DOHH2 (cell line): ENCODE data around the gene LRRC63.

Experiments
- H3F3A ChIP-seq: fragments of 200-600 bp; sonication (generic), shearing (Covaris generic); 2 replicates; pipeline ENCODE4 v1.6.0; 2016; ENCODE audit warnings: antibody characterized with exemption, mild to moderate bottlenecking; ENCODE audit not compliant: control insufficient read depth, insufficient read depth
- H3K27ac ChIP-seq: fragments of 200-600 bp; sonication (generic); 2 replicates; pipeline ENCODE4 v1.5.1; 2014; ENCODE audit warnings: low read depth, mild to moderate bottlenecking, low read length, moderate library complexity
- H3K27me3 ChIP-seq: fragments of 200-600 bp; sonication (generic); 2 replicates; pipeline ENCODE4 v1.6.1; 2014; ENCODE audit warnings: mild to moderate bottlenecking, low read length, mixed read lengths; ENCODE audit not compliant: control insufficient read depth
- H3K36me3 ChIP-seq: fragments of 200-600 bp; sonication (generic); 2 replicates; pipeline ENCODE4 v1.6.1; 2014; ENCODE audit warnings: mild to moderate bottlenecking, low read length, moderate library complexity, mixed read lengths; ENCODE audit not compliant: control insufficient read depth
- H3K4me1 ChIP-seq: fragments of 200-600 bp; sonication (generic); 2 replicates; pipeline ENCODE4 v1.6.1; 2014; ENCODE audit warnings: mild to moderate bottlenecking, low read length, mixed read lengths; ENCODE audit not compliant: control insufficient read depth
- H3K4me2 ChIP-seq: fragments of 200-600 bp; sonication (generic); 2 replicates; pipeline ENCODE4 v1.6.0; 2014; ENCODE audit warnings: mild to moderate bottlenecking, low read length, moderate library complexity
- H3K4me3 ChIP-seq: fragments of 200-600 bp; sonication (generic); 2 replicates; pipeline ENCODE4 v1.5.1; 2014; ENCODE audit warnings: mild to moderate bottlenecking, low read length, mixed read lengths
- H3K79me2 ChIP-seq: fragments of 200-600 bp; sonication (generic); 2 replicates; pipeline ENCODE4 v1.6.1; 2014; ENCODE audit warnings: mild to moderate bottlenecking, low read length, mixed read lengths; ENCODE audit not compliant: control insufficient read depth
- H3K9me2 ChIP-seq: fragments of 200-600 bp; sonication (generic); replicated peaks from 2 replicates; pipeline ENCODE4 v1.6.1; 2014; ENCODE audit warnings: mild to moderate bottlenecking, low read length, mixed read lengths; ENCODE audit not compliant: control insufficient read depth
- H3K9me3 ChIP-seq: fragments of 200-600 bp; sonication (generic); 2 replicates; pipeline ENCODE4 v1.6.1; 2014; ENCODE audit warnings: antibody characterized with exemption, low read length, mixed read lengths; ENCODE audit not compliant: control insufficient read depth, insufficient read depth
- H4K20me1 ChIP-seq: fragments of 200-600 bp; sonication (generic); 2 replicates; pipeline ENCODE4 v1.6.0; 2014; ENCODE audit warnings: low read depth, mild to moderate bottlenecking, antibody characterized with exemption, low read length, moderate library complexity; ENCODE audit not compliant: control insufficient read depth, insufficient read depth
- EZH2phosphoT487 ChIP-seq: fragments of 200-600 bp; sonication (generic); IDR thresholded peaks from 2 replicates; pipeline ENCODE4 v1.6.1; 2017; ENCODE audit warnings: borderline replicate concordance, mild to moderate bottlenecking, antibody characterized with exemption, low read length, moderate library complexity, mixed read lengths
- TF ChIP-seq, protein P1 (sequence below): fragments of 200-600 bp; sonication (generic); IDR thresholded peaks from one replicate; pipeline ENCODE4 v1.5.1; 2014; ENCODE audit warnings: antibody characterized with exemption, mild to moderate bottlenecking, low read depth, low read length; ENCODE audit not compliant: poor library complexity, severe bottlenecking

The LRRC63 gene

DNA sequence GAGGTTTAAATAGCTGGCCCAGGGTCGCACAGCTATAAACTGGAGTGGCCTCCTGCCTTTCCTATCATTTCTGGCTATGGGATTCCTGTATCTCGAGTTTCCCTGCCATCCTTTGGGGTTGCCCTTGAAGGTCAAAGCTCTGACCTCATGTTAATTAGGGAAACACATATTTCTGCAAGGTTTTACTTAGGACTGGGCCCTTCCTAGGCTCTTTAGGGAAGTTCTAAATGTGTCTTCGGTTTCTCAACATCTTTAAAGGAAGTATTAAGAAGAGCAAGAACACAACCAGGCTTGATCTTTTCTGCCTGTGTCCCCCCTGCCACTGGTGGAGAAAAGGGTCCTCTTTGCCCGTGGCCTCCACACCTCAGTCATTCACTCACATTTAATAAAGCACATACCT is 40.5 kb upstream of the LRRC63 start:
- TF ChIP-seq, protein P1, sequence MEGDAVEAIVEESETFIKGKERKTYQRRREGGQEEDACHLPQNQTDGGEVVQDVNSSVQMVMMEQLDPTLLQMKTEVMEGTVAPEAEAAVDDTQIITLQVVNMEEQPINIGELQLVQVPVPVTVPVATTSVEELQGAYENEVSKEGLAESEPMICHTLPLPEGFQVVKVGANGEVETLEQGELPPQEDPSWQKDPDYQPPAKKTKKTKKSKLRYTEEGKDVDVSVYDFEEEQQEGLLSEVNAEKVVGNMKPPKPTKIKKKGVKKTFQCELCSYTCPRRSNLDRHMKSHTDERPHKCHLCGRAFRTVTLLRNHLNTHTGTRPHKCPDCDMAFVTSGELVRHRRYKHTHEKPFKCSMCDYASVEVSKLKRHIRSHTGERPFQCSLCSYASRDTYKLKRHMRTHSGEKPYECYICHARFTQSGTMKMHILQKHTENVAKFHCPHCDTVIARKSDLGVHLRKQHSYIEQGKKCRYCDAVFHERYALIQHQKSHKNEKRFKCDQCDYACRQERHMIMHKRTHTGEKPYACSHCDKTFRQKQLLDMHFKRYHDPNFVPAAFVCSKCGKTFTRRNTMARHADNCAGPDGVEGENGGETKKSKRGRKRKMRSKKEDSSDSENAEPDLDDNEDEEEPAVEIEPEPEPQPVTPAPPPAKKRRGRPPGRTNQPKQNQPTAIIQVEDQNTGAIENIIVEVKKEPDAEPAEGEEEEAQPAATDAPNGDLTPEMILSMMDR = no peak
- no peak for TF ChIP-seq EZH2phosphoT487
- peaks cover 100% of the 10 kb centered on the region for H3K4me1 ChIP-seq
- peaks cover 98% of the 10 kb centered on the region for H3K36me3 ChIP-seq
- no peaks in the 10 kb centered on the region for H3K27me3 ChIP-seq
- H3K79me2 ChIP-seq = peaks cover 100% of the 10 kb centered on the region
- H3K4me2 ChIP-seq = peak overlapping the region; percentile 78
- peak overlapping the region; percentile 89 for H3K4me3 ChIP-seq
- H4K20me1 ChIP-seq = peaks cover 96% of the 10 kb centered on the region
- H3K9me3 ChIP-seq = no peaks in the 10 kb centered on the region
- H3F3A ChIP-seq = peaks cover 10% of the 10 kb centered on the region; the same call in 1 of the 2 replicates
- H3K9me2 ChIP-seq = no peaks in the 10 kb centered on the region
- peak overlapping the region; percentile 29; the same call in 1 of the 2 replicates for H3K27ac ChIP-seq

DNA sequence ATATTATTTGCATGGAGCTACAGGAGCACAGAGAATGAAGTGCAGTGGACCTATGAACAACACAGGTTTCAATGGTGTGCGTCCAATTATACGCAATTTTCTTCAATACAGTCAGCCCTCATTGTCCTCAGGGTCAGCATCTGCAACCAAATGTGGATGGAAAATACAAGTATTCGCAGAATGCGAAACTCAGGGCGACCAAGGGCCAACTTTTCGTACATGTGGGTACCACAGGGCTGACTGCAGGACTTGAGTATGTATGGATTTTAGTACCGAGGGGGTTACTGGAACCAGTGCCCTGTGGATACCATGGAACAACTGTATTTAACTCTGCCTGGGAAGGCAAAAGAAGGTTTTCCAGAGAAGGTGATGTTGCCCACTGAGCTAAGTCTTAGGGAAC is 40.0 kb upstream of the LRRC63 start:
- Histone ChIP-seq H3K27me3 (no peaks in the 10 kb centered on the region), H3K36me3 (peaks cover 98% of the 10 kb centered on the region), H3F3A (peaks cover 14% of the 10 kb centered on the region; the same call in 1 of the 2 replicates), H3K27ac (peak overlapping the region; percentile 4; the same call in 1 of the 2 replicates), H3K79me2 (peaks cover 100% of the 10 kb centered on the region), H3K4me1 (peaks cover 100% of the 10 kb centered on the region), H4K20me1 (peaks cover 96% of the 10 kb centered on the region), H3K4me2 (peak overlapping the region; percentile 78), H3K9me2 (no peaks in the 10 kb centered on the region), H3K4me3 (peak overlapping the region; percentile 89), H3K9me3 (no peaks in the 10 kb centered on the region)
- TF ChIP-seq EZH2phosphoT487 = no peak
- TF ChIP-seq, protein P1 = no peak

GRCh38 chr13:46172531-46172991 is 39.2 kb upstream of the LRRC63 start:
- Histone ChIP-seq H3K9me3 (no peaks in the 10 kb centered on the region), H3K27me3 (no peaks in the 10 kb centered on the region), H3K27ac (peak overlapping the region; percentile 26), H3K36me3 (peaks cover 98% of the 10 kb centered on the region), H3K4me1 (peaks cover 100% of the 10 kb centered on the region), H3K9me2 (no peaks in the 10 kb centered on the region), H4K20me1 (peaks cover 89% of the 10 kb centered on the region), H3F3A (peaks cover 18% of the 10 kb centered on the region), H3K4me3 (peak overlapping the region; percentile 89), H3K79me2 (peaks cover 100% of the 10 kb centered on the region), H3K4me2 (peak overlapping the region; percentile 78)
- TF ChIP-seq, protein P1 = no peak
- TF ChIP-seq EZH2phosphoT487 = no peak
